HFF-Myc (cell line): ENCODE results near the gene RAB3GAP2.
"Not testable (repeated sequence)": the region's sequence is repeated elsewhere in the genome, so short reads cannot be mapped to it uniquely, and the experiment has no call there.

Experiments used
- DNase-seq: peaks from one replicate; pipeline ENCODE4 v3.0.0-alpha.2; 2011; ENCODE audit warnings: low read depth; ENCODE audit errors: extremely low read depth
- H3K4me3 ChIP-seq: replicated peaks from 2 replicates; pipeline ENCODE4 v1.5.1; 2011; ENCODE audit warnings: low read depth, mild to moderate bottlenecking, control low read depth, low read length
- TF ChIP-seq, protein P1 (sequence below): IDR thresholded peaks from 2 replicates; pipeline ENCODE4 v1.5.1; 2012; ENCODE audit warnings: mild to moderate bottlenecking, low read depth, low read length, control low read depth; ENCODE audit errors: missing control alignments

Gene RAB3GAP2

GRCh38 chr1:220219865-220220698 is 52.2 kb downstream of the RAB3GAP2 start:
- H3K4me3 ChIP-seq, result no peak overlapping the region
- TF ChIP-seq, protein P1, sequence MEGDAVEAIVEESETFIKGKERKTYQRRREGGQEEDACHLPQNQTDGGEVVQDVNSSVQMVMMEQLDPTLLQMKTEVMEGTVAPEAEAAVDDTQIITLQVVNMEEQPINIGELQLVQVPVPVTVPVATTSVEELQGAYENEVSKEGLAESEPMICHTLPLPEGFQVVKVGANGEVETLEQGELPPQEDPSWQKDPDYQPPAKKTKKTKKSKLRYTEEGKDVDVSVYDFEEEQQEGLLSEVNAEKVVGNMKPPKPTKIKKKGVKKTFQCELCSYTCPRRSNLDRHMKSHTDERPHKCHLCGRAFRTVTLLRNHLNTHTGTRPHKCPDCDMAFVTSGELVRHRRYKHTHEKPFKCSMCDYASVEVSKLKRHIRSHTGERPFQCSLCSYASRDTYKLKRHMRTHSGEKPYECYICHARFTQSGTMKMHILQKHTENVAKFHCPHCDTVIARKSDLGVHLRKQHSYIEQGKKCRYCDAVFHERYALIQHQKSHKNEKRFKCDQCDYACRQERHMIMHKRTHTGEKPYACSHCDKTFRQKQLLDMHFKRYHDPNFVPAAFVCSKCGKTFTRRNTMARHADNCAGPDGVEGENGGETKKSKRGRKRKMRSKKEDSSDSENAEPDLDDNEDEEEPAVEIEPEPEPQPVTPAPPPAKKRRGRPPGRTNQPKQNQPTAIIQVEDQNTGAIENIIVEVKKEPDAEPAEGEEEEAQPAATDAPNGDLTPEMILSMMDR, result no peak
- DNase-seq, result no peak

DNA sequence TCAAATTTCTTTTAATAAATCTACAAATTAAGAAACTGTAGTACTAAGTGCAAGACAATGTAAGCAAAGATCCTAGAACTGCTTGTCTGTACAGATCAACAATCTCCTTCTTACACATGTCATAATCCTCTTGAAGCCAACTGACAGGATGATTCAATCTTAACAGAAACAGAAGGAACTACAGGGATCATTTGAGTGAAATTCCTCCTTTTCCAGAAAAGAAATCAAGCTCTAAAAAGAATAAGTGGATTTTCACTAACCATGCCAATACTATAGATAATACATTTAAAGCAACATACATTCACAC is 53.2 kb downstream of the RAB3GAP2 start:
- H3K4me3 ChIP-seq, result no peak overlapping the region
- TF ChIP-seq, protein P1, result no peak
- DNase-seq, result no peak

GRCh38 chr1:220218397-220219135 is 53.7 kb downstream of the RAB3GAP2 start:
- TF ChIP-seq, protein P1, result peak; percentile 50
- not testable (repeated sequence) for H3K4me3 ChIP-seq
- DNase-seq, result peak; percentile 25

DNA sequence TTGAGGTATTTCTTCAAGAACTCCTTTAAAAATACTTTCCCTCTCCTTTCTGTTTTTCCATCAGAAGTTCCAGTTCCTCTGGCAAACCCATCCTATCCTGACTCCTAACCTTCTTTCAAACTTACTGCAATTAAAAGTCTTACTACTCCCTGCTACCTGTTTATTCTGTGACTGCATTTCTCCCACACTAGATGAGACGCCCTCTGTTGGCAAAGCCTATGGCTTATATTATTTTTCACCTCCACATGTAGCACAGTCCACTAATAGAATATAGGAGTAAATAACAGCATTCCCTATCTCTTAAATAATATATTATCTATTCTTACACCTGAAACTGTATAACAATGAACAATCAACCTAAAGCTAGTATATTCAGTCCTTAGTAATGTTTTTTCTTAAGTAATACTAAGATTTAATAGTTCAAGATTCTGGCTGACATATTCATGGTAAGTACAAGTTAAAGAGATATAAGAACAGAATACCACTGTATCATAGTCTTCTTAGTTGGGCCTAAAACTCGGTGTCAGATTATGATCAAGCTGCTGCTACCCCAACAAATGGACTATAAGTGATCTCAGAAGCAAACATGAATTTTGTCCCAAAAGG is 54.8 kb downstream of the RAB3GAP2 start:
- no peak overlapping the region for H3K4me3 ChIP-seq
- DNase-seq, result no peak
- TF ChIP-seq, protein P1, result peak; percentile 21

DNA sequence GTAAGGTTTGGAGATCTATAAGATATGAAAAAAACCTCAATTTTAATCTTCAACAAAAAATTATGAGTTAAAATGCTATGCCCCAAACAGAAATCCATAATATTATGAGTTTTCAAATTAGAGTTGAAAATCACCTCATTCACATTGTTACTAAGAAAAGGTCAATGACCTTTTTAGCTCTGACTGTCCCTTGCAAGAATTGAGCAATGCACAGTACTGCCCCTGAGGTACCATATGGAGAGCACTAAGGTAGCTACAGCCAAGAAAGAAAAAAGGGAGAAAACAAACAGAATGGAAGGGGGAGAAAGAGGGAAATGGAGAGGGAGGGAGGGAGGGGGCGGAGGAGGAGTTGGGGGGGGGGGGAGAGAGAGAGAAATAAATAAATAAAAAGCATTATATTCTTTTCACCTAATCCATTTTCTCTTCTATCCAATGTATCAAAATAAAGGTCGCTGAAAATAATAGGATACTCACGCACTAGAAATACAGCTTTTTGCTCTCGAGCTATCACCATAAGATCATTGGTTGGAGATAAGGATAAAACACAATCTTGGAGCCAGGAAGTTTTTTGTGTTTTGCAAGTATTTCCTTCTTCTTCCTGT is 58.8 kb downstream of the RAB3GAP2 start:
- DNase-seq, result no peak
- H3K4me3 ChIP-seq, result no peak overlapping the region
- TF ChIP-seq, protein P1, result no peak

- TF ChIP-seq, protein P1, result no peak
- no peak for DNase-seq
- no peak overlapping the region for H3K4me3 ChIP-seq
Measured at GRCh38 chr1:220207411-220207810, 64.8 kb downstream of the RAB3GAP2 start.

DNA sequence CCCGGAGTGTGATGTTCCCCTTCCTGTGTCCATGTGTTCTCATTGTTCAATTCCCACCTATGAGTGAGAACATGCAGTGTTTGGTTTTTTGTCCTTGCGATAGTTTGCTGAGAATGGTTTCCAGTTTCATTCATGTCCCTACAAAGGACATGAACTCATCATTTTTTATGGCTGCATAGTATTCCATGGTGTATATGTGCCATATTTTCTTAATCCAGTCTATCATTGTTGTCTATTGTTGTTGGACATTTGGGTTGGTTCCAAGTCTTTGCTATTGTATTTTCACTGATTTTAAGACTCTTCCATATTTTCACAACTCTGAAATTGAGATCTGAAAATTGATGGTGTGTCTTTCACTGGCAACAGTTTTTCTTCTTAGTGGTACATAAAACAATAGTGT is 67.5 kb downstream of the RAB3GAP2 start:
- DNase-seq, H3K4me3 ChIP-seq: not testable (repeated sequence)
